IMR-90 (cell line): ENCODE data around the gene NUP88. TPM values are rescaled to one million over a fixed set of nuclear protein-coding genes. Genes with fewer than 3 reads are reported as not detected.

Experiments used
- ATAC-seq: fragments of 200-7000 bp; cut with Tn5 transposase; 2 replicates; pipeline ENCODE4 v1.9.1; 2020; ENCODE audit warnings: low read depth, mild to moderate bottlenecking, moderate library complexity
- BruUV-seq: library from RNA; stranded (reverse); fragments of 400-500 nt; replicated peaks from 2 replicates; lab custom pipeline; 2021; lab: Mats Ljungman, UMichigan
- CTCF ChIA-PET: fragments of 300-600 bp; formaldehyde crosslinking; extraction: SDS; loops from one replicate; lab custom pipeline; 2021; ENCODE audit warnings: antibody characterized with exemption; lab: Yijun Ruan, JAX
- POLR2A ChIA-PET: fragments of 300-600 bp; sonication (Branson Sonifier 250); formaldehyde crosslinking; loops from one replicate; lab custom pipeline; 2022; ENCODE audit warnings: antibody characterized with exemption; ENCODE audit not compliant: unreplicated experiment; lab: Charles Lee
- DNase-seq: peaks from one replicate; pipeline ENCODE4 v3.0.0; 2013
- H2AFZ ChIP-seq: replicated peaks from 2 replicates; pipeline ENCODE3; 2013; ENCODE audit warnings: low read length, mild to moderate bottlenecking; ENCODE audit not compliant: poor library complexity
- H2AK5ac ChIP-seq: 2 replicates; pipeline ENCODE4 v1.6.1; 2013; ENCODE audit warnings: low read depth, low read length, inconsistent platforms
- H2AK9ac ChIP-seq: replicated peaks from 2 replicates; pipeline ENCODE3; 2013; ENCODE audit warnings: mild to moderate bottlenecking, low read depth, low read length, moderate library complexity; ENCODE audit not compliant: poor library complexity
- H2BK120ac ChIP-seq: 2 replicates; pipeline ENCODE4 v1.6.1; 2013; ENCODE audit warnings: low read depth, low read length, inconsistent platforms
- H2BK15ac ChIP-seq: 3 replicates; pipeline ENCODE4 v1.6.1; 2013; ENCODE audit warnings: low read depth, low read length, inconsistent platforms
- H2BK20ac ChIP-seq: 2 replicates; pipeline ENCODE4 v1.6.1; 2013; ENCODE audit warnings: low read depth, mild to moderate bottlenecking, inconsistent platforms, low read length, moderate library complexity
- H2BK5ac ChIP-seq: 2 replicates; pipeline ENCODE4 v1.6.1; 2013; ENCODE audit warnings: mild to moderate bottlenecking, low read depth, low read length, inconsistent platforms; ENCODE audit not compliant: poor library complexity, severe bottlenecking
- H3K14ac ChIP-seq: replicated peaks from 2 replicates; pipeline ENCODE4 v1.6.1; 2013; ENCODE audit warnings: low read depth, low read length, inconsistent platforms
- H3K18ac ChIP-seq: 2 replicates; pipeline ENCODE4 v1.6.1; 2013; ENCODE audit warnings: low read depth, low read length, control low read depth
- H3K23ac ChIP-seq: 2 replicates; pipeline ENCODE4 v1.6.1; 2013; ENCODE audit warnings: low read depth, low read length, inconsistent platforms
- H3K27ac ChIP-seq: 2 replicates; pipeline ENCODE4 v1.5.1; 2013; ENCODE audit warnings: mild to moderate bottlenecking, control low read depth, low read length; ENCODE audit not compliant: insufficient read depth
- H3K27me3 ChIP-seq: 2 replicates; pipeline ENCODE4 v1.6.1; 2013; ENCODE audit warnings: low read length; ENCODE audit not compliant: control insufficient read depth, insufficient read depth
- H3K36me3 ChIP-seq: 2 replicates; pipeline ENCODE4 v1.6.1; 2013; ENCODE audit warnings: low read length, mixed read lengths; ENCODE audit not compliant: control insufficient read depth, insufficient read depth
- H3K4ac ChIP-seq: 2 replicates; pipeline ENCODE4 v1.6.1; 2013; ENCODE audit warnings: low read depth, low read length, inconsistent platforms
- H3K4me1 ChIP-seq: 2 replicates; pipeline ENCODE4 v1.6.1; 2013; ENCODE audit warnings: low read length, mixed read lengths; ENCODE audit not compliant: control insufficient read depth, insufficient read depth
- H3K4me2 ChIP-seq: 2 replicates; pipeline ENCODE4 v1.6.1; 2013; ENCODE audit warnings: low read depth, mild to moderate bottlenecking, control low read depth, low read length, moderate library complexity
- H3K4me3 ChIP-seq: 2 replicates; pipeline ENCODE4 v1.5.1; 2013; ENCODE audit warnings: low read depth, mild to moderate bottlenecking, control low read depth, low read length, moderate library complexity; ENCODE audit not compliant: insufficient read depth
- H3K56ac ChIP-seq: 2 replicates; pipeline ENCODE4 v1.6.1; 2013; ENCODE audit warnings: low read length, inconsistent platforms; ENCODE audit not compliant: insufficient read depth; ENCODE audit errors: extremely low read depth
- H3K79me1 ChIP-seq, 2 experiments: 2 replicates each; pipeline ENCODE4 v1.6.1; 2013; ENCODE audit warnings: low read length in 2 of 2, inconsistent platforms in 1 of 2, low read depth in 1 of 2
- H3K9ac ChIP-seq: 2 replicates; pipeline ENCODE4 v1.6.1; 2013; ENCODE audit warnings: low read depth, low read length, control low read depth
- H3K9me1 ChIP-seq: 2 replicates; pipeline ENCODE4 v1.6.1; 2013; ENCODE audit warnings: low read length, inconsistent platforms; ENCODE audit not compliant: insufficient read depth
- H3K9me3 ChIP-seq: 2 replicates; pipeline ENCODE4 v1.6.1; 2013; ENCODE audit warnings: low read length; ENCODE audit not compliant: control insufficient read depth, insufficient read depth
- H4K20me1 ChIP-seq: 2 replicates; pipeline ENCODE4 v1.6.1; 2013; ENCODE audit warnings: low read length, inconsistent platforms; ENCODE audit not compliant: insufficient read depth
- H4K5ac ChIP-seq: 2 replicates; pipeline ENCODE4 v1.6.1; 2013; ENCODE audit warnings: mild to moderate bottlenecking, low read depth, low read length, control low read depth
- H4K8ac ChIP-seq, 2 experiments: 2 replicates each; pipeline ENCODE4 v1.6.1; 2013; ENCODE audit warnings: low read depth in 2 of 2, low read length in 2 of 2, control low read depth in 1 of 2, inconsistent platforms in 1 of 2
- H4K91ac ChIP-seq: 2 replicates; pipeline ENCODE4 v1.6.1; 2013; ENCODE audit warnings: low read depth, low read length, inconsistent platforms; ENCODE audit not compliant: insufficient read depth
- BHLHE40 ChIP-seq: fragments of 150-350 bp; IDR thresholded peaks from 2 replicates; pipeline ENCODE4 v1.6.1; 2016; ENCODE audit warnings: mild to moderate bottlenecking, low read depth, low read length
- CEBPB ChIP-seq: IDR thresholded peaks from 2 replicates; pipeline ENCODE4 v1.6.1; 2012; ENCODE audit warnings: low read depth, low read length, improper control_type of control experiment
- CHD1 ChIP-seq: IDR thresholded peaks from 2 replicates; pipeline ENCODE4 v1.6.1; 2012; ENCODE audit warnings: low read depth, low read length, improper control_type of control experiment
- FOS ChIP-seq: fragments of 150-350 bp; IDR thresholded peaks from 2 replicates; pipeline ENCODE4 v1.6.1; 2016; ENCODE audit warnings: low read depth, low read length
- MAFK ChIP-seq: IDR thresholded peaks from 2 replicates; pipeline ENCODE4 v1.6.1; 2012; ENCODE audit warnings: low read depth, low read length, improper control_type of control experiment
- MAZ ChIP-seq: IDR thresholded peaks from 2 replicates; pipeline ENCODE4 v1.6.1; 2012; ENCODE audit warnings: low read depth, mild to moderate bottlenecking, low read length, improper control_type of control experiment, moderate library complexity, borderline replicate concordance
- MXI1 ChIP-seq: IDR thresholded peaks from 2 replicates; pipeline ENCODE4 v1.6.1; 2012; ENCODE audit warnings: low read depth, mild to moderate bottlenecking, low read length, moderate library complexity, borderline replicate concordance
- NFE2L2 ChIP-seq: fragments of 150-350 bp; IDR thresholded peaks from 2 replicates; pipeline ENCODE4 v1.6.1; 2016; ENCODE audit warnings: low read depth, mild to moderate bottlenecking, low read length
- POLR2A ChIP-seq: IDR thresholded peaks from 2 replicates; pipeline ENCODE4 v1.6.1; 2012; ENCODE audit warnings: mild to moderate bottlenecking, low read depth, low read length
- RAD21 ChIP-seq: IDR thresholded peaks from 2 replicates; pipeline ENCODE4 v1.6.1; 2012; ENCODE audit warnings: low read length, improper control_type of control experiment
- RCOR1 ChIP-seq: IDR thresholded peaks from 2 replicates; pipeline ENCODE4 v1.6.1; 2012; ENCODE audit warnings: mild to moderate bottlenecking, low read length, improper control_type of control experiment; ENCODE audit not compliant: insufficient replicate concordance
- RFX5 ChIP-seq: IDR thresholded peaks from 2 replicates; pipeline ENCODE4 v1.8.0; 2012; ENCODE audit warnings: low read depth, mild to moderate bottlenecking, low read length, moderate library complexity
- SMC3 ChIP-seq: fragments of 150-350 bp; IDR thresholded peaks from 2 replicates; pipeline ENCODE4 v1.6.1; 2016; ENCODE audit warnings: low read depth, mild to moderate bottlenecking, antibody characterized with exemption, low read length, moderate library complexity
- USF2 ChIP-seq: fragments of 150-350 bp; IDR thresholded peaks from 2 replicates; pipeline ENCODE4 v1.6.1; 2017; ENCODE audit warnings: mild to moderate bottlenecking, antibody characterized with exemption, low read length, low read depth
- WGBS, 2 experiments: methylation state at CpG; one replicate each; pipeline versions ENCODE4 v1.1.5 to v1.1.7; 2013; ENCODE audit warnings: missing lambda C conversion rate in 2 of 2; ENCODE audit not compliant: insufficient read length in 1 of 2; ENCODE audit errors: extremely low coverage in 2 of 2; 5-methylcytosine and 5-hydroxymethylcytosine counted together
- dilution Hi-C: fragments of 300-500 bp; cut with HindIII; formaldehyde crosslinking; loops from one replicate; pipeline ENCODE4 v1.14.3; 2018; ENCODE audit warnings: low sequenced_read_pairs; ENCODE audit not compliant: unreplicated experiment
- in situ Hi-C: fragments of 300-500 bp; cut with MboI; formaldehyde crosslinking; loops from 3 replicates; pipeline ENCODE4 v1.14.3; 2019; ENCODE audit warnings: low sequenced_read_pairs, inconsistent platforms, mixed read lengths
- intact Hi-C: fragments of 100-400 bp; cut with micrococcal nuclease; formaldehyde crosslinking; loops from 2 replicates; pipeline ENCODE4 v1.10.0; 2022
- polyA plus RNA-seq, 3 experiments: library from polyadenylated mRNA; depleted of rRNA; stranded (reverse); fragments of >200 nt; gene quantifications; 2 replicates each; pipeline ENCODE4 v1.2.3, GENCODE V29; 2012; ENCODE audit warnings: low replicate concordance in 1 of 3
- total RNA-seq: library from RNA; depleted of rRNA; stranded (reverse); fragments of >200 nt; gene quantifications from 2 replicates; pipeline ENCODE4 v1.2.3, GENCODE V29; 2012
- TF ChIP-seq, protein P1 (sequence below): conservative IDR thresholded peaks from 2 replicates; pipeline ENCODE4 v1.5.1; 2012; ENCODE audit warnings: mild to moderate bottlenecking, low read depth, low read length, improper control_type of control experiment
- TF ChIP-seq, protein P2 (sequence below): fragments of 150-350 bp; IDR thresholded peaks from 2 replicates; pipeline ENCODE4 v1.6.1; 2016; ENCODE audit warnings: low read depth, mild to moderate bottlenecking, low read length, moderate library complexity, borderline replicate concordance

NUP88 gene
- total and polyA plus RNA-seq, 2 of the 4 experiments (the other 2 are of a cell fraction), result 57.0 to 83.7 TPM

GRCh38 chr17:5373112-5373511, 46.4 kb downstream of the NUP88 start:
- no CpG with 5 or more reads among the region's 6 CpGs for WGBS, 2 experiments
- Histone ChIP-seq H3K27ac (no peak overlapping the region), H4K5ac (no peak overlapping the region), H3K27me3 (no peaks in the 10 kb centered on the region), H3K9me1 (peaks cover 3% of the 10 kb centered on the region; the same call in 1 of the 2 replicates), H3K79me1 (peaks cover 0 to 2% of the 10 kb centered on the region in 2 experiments; a peak in 1 of 4 replicates), H2BK120ac (no peak overlapping the region), H2BK20ac (no peak overlapping the region), H2AK9ac (no peak overlapping the region), H3K4me1 (no peaks in the 10 kb centered on the region), H3K36me3 (peaks cover 34% of the 10 kb centered on the region), H2AFZ (no peak overlapping the region), H3K4ac (no peak overlapping the region), H2AK5ac (no peak overlapping the region), H3K4me3 (no peak overlapping the region), H3K56ac (no peak overlapping the region), H2BK5ac (no peak overlapping the region), H3K4me2 (no peak overlapping the region), H2BK15ac (no peak overlapping the region), H3K18ac (no peak overlapping the region), H4K91ac (no peak overlapping the region), H3K9me3 (no peaks in the 10 kb centered on the region), H3K9ac (no peak overlapping the region), H3K23ac (no peak overlapping the region), H4K20me1 (0 out of 2 replicates have a peak, but pooled peaks cover 2% of the 10 kb centered on the region), H4K8ac (no peak overlapping the region), H3K14ac (no peak overlapping the region)
- TF ChIP-seq BHLHE40 (no peak), RFX5 (no peak), CEBPB (no peak), SMC3 (no peak), CHD1 (no peak), USF2 (no peak), MAFK (no peak), POLR2A (no peak), RAD21 (no peak), MXI1 (no peak), MAZ (no peak), FOS (no peak), NFE2L2 (no peak), RCOR1 (no peak)
- TF ChIP-seq, protein P1, sequence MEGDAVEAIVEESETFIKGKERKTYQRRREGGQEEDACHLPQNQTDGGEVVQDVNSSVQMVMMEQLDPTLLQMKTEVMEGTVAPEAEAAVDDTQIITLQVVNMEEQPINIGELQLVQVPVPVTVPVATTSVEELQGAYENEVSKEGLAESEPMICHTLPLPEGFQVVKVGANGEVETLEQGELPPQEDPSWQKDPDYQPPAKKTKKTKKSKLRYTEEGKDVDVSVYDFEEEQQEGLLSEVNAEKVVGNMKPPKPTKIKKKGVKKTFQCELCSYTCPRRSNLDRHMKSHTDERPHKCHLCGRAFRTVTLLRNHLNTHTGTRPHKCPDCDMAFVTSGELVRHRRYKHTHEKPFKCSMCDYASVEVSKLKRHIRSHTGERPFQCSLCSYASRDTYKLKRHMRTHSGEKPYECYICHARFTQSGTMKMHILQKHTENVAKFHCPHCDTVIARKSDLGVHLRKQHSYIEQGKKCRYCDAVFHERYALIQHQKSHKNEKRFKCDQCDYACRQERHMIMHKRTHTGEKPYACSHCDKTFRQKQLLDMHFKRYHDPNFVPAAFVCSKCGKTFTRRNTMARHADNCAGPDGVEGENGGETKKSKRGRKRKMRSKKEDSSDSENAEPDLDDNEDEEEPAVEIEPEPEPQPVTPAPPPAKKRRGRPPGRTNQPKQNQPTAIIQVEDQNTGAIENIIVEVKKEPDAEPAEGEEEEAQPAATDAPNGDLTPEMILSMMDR, result no peak
- TF ChIP-seq, protein P2, sequence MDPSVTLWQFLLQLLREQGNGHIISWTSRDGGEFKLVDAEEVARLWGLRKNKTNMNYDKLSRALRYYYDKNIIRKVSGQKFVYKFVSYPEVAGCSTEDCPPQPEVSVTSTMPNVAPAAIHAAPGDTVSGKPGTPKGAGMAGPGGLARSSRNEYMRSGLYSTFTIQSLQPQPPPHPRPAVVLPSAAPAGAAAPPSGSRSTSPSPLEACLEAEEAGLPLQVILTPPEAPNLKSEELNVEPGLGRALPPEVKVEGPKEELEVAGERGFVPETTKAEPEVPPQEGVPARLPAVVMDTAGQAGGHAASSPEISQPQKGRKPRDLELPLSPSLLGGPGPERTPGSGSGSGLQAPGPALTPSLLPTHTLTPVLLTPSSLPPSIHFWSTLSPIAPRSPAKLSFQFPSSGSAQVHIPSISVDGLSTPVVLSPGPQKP, result no peak
- ATAC-seq (no peak), DNase-seq (no peak)
- in situ Hi-C loops, result loop anchor here (10.0 kb wide), 1 partner anchor 58 kb away; no protein-coding TSS in a partner anchor
- intact Hi-C loops, result no loop called here
- dilution Hi-C loops, result no loop called here
- POLR2A ChIA-PET, result no interaction called here
- CTCF ChIA-PET, result no interaction called here
- no TSS peak for BruUV-seq
